Mesothelial cell of epicardium (in vitro differentiated cells): ENCODE data around the gene MRPS9. TPM values are rescaled to one million over a fixed set of nuclear protein-coding genes. Genes with fewer than 3 reads are reported as not detected.

Experiments used
- DNase-seq, 2 experiments: peaks; one replicate each; pipeline ENCODE4 v3.0.0; 2021; ENCODE audit warnings: low spot score in 2 of 2; ENCODE audit not compliant: unreplicated experiment in 2 of 2
- H3K27ac Mint-ChIP-seq: 2 replicates; pipeline ENCODE4 v1.8.0; 2021; ENCODE audit warnings: mixed read lengths
- H3K27me3 Mint-ChIP-seq: 2 replicates; pipeline ENCODE4 v1.8.0; 2021; ENCODE audit warnings: low read depth, mixed read lengths
- H3K36me3 Mint-ChIP-seq: 2 replicates; pipeline ENCODE4 v1.8.0; 2021; ENCODE audit warnings: mixed read lengths
- H3K4me1 Mint-ChIP-seq: 2 replicates; pipeline ENCODE4 v1.8.0; 2021; ENCODE audit warnings: mixed read lengths
- H3K4me3 Mint-ChIP-seq: 2 replicates; pipeline ENCODE4 v1.8.0; 2021; ENCODE audit warnings: mild to moderate bottlenecking, moderate library complexity, mixed read lengths
- H3K9me3 Mint-ChIP-seq: 2 replicates; pipeline ENCODE4 v1.8.0; 2021; ENCODE audit warnings: mixed read lengths
- CTCF ChIP-seq: fragments of 200-600 bp; sonication (generic); IDR thresholded peaks from one replicate; pipeline ENCODE4 v1.5.0; 2021; ENCODE audit warnings: antibody characterized with exemption; ENCODE audit not compliant: unreplicated experiment
- total RNA-seq: library from RNA; stranded (reverse); gene quantifications from 3 replicates; pipeline ENCODE4 v1.2.1, GENCODE V29; 2021

The MRPS9 gene
- total RNA-seq, 1 donor from 2014 or later = 37.1 TPM

- Mint-ChIP-seq H3K4me1 (peaks cover 14% of the 10 kb centered on the region), H3K9me3 (no peaks in the 10 kb centered on the region), H3K4me3 (no peak overlapping the region), H3K27me3 (peaks cover 39% of the 10 kb centered on the region), H3K27ac (no peak overlapping the region), H3K36me3 (no peaks in the 10 kb centered on the region)
- no peak for TF ChIP-seq CTCF
- no peak for DNase-seq
These were observed 104.4 kb downstream of the MRPS9 start for GRCh38 chr2:105142239-105142638.

DNA sequence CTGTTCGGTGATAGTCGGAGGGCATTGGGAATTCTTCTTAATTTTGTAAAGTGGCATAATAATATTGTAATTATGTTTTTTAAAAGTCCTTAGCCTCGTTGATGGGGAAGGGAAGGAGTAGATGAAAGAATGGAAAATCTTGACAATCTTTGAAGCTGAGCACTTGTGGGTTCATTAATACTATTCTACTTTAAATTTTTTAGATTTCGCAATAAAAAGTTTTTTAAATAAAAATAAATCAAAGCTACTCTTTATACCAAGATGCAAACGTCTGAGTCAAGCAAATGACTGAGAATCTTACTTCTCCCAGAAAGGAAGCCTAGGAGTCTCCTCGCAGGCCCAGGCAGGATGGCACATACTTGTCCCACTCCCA, 105.2 kb downstream of the MRPS9 start:
- H3K36me3 Mint-ChIP-seq = no peaks in the 10 kb centered on the region
- peaks cover 45% of the 10 kb centered on the region for H3K27me3 Mint-ChIP-seq
- peak overlapping the region; percentile 77 for H3K4me3 Mint-ChIP-seq
- DNase-seq = no peak
- no peak overlapping the region for H3K27ac Mint-ChIP-seq
- no peak for TF ChIP-seq CTCF
- peaks cover 14% of the 10 kb centered on the region for H3K4me1 Mint-ChIP-seq
- H3K9me3 Mint-ChIP-seq = no peaks in the 10 kb centered on the region

GRCh38 chr2:105143467-105144151, 105.7 kb downstream of the MRPS9 start:
- no peaks in the 10 kb centered on the region for H3K36me3 Mint-ChIP-seq
- H3K9me3 Mint-ChIP-seq = no peaks in the 10 kb centered on the region
- DNase-seq = peak; percentile 21 to 42
- H3K4me3 Mint-ChIP-seq = peak overlapping the region; percentile 77
- TF ChIP-seq CTCF = no peak
- H3K27me3 Mint-ChIP-seq = peaks cover 43% of the 10 kb centered on the region
- H3K4me1 Mint-ChIP-seq = peaks cover 14% of the 10 kb centered on the region
- no peak overlapping the region for H3K27ac Mint-ChIP-seq

DNA sequence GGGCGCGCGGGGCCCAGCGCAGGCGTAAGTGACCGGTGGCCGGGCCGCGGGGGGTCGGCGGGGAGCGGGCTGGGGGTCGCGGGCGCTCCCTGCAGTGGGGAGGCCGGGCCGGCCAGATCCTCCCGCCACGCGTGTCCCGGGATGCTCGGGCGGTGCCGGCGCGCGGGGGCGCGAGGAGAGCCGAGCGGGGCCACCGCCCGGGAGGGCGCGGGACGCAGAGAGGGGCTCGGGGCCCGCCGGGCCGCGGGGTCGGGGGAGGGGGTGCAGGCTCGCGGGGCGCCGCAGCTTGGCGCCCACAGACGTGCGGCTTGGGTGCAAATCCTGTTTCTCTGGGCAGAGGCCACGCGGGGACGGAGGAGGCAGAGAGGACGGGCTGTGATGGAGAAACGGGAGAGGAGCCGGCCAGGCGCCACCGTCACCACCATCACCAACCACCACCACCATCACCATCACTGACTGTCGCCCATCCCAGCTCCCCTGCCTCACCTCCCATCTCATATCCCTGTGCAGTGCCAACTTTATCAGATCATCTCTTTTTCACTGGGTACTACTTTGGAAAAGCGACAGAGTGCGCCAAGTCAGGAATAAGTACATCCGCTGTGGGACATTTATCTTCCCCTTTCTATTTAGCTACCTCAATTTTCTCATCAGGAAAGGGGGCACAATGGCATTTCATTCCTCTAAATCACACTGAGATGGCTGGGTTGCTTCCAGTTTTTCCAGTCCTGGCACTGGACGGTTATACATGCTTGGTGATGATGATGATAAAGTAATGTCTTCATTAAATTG, 106.5 kb downstream of the MRPS9 start:
- H3K4me3 Mint-ChIP-seq = peak overlapping the region; percentile 74
- no peak overlapping the region for H3K27ac Mint-ChIP-seq
- DNase-seq = no peak
- H3K27me3 Mint-ChIP-seq = peaks cover 46% of the 10 kb centered on the region
- no peaks in the 10 kb centered on the region for H3K9me3 Mint-ChIP-seq
- peaks cover 14% of the 10 kb centered on the region for H3K4me1 Mint-ChIP-seq
- H3K36me3 Mint-ChIP-seq = no peaks in the 10 kb centered on the region
- no peak for TF ChIP-seq CTCF

GRCh38 chr2:105144941-105145300, 107.1 kb downstream of the MRPS9 start:
- TF ChIP-seq CTCF = no peak
- Mint-ChIP-seq H3K36me3 (no peaks in the 10 kb centered on the region), H3K9me3 (no peaks in the 10 kb centered on the region), H3K27me3 (peaks cover 45% of the 10 kb centered on the region), H3K4me3 (peak overlapping the region; percentile 74), H3K4me1 (peaks cover 12% of the 10 kb centered on the region), H3K27ac (no peak overlapping the region)
- DNase-seq = no peak
